Islet precursor cell (in vitro differentiated cells): ENCODE data around the gene KATNAL1.

Source experiments
- DNase-seq: peaks from one replicate; pipeline ENCODE4 v3.0.0-alpha.2; 2018

KATNAL1 gene

DNA sequence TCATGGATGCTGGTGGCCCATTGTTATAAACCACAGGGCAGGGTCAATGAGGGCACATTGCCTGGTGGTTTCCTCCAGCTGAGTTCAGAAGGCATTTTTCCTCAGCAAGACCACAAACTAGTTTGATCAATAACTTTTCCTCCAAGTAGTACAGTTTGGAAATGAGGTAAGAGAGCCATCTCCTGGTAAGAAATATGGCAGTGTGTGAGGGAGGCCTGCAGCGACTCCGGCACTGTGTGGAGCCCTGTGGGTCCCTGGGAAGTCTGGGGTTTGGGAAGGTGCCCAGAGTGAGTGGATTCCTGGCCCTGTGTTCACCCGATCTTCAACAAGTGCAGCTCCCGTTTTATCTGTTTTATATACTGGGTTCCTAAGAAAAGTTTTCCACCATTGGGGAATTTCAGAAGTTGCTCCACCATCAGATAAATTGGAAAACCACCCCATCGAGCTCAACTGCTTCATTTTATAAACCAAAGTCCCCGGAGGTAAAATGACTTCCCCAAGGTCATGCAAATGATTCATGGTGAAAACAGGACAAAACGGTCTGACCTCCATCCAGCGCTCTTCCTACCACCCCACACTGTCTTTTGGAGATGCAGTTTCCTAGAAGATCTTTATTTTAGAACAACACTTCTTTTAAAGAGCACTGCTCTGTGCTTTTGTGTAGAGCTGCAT is 148.4 kb downstream of the KATNAL1 start:
- no peak for DNase-seq

GRCh38 chr13:30157616-30157993 is 149.7 kb downstream of the KATNAL1 start:
- no peak for DNase-seq

DNA sequence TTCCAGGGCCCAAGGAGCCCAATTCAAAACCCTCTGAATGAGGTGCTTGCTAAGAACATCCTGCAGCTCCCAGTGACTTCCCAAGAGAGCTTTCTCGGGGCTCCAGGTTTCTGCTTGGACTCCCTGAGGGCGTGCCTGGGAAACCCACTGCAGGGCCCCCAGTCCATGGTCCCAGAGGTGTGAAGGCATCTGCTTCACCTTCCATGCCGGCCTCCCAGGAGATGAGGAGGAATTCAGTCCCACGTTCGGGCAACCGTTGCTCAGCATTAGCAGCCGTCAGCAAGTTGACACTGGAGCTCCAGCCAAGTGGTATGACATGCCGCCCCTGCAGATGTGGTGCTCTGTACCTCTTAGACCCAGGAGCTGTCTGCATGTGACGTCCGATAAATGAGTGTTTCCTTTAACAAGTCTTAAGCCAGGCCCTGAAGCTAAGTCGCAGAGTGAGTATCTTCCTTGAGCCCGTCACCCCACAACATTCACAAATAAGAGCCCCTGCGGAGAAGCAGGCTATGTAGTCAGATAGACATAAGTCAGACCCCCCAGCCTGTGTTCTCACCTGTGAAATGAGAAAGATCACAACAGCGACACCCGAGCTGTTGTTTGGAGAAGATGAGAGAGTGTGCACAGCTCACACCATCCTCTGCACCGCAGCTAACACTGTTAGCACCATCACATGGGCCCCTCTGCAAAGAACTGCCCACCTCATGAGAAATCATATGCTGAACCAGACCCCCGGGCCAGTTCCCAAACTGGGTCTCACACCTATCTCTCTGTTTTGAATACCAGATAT is 150.3 kb downstream of the KATNAL1 start:
- DNase-seq: no peak

GRCh38 chr13:30156270-30156669 is 151.1 kb downstream of the KATNAL1 start:
- no peak for DNase-seq

- no peak for DNase-seq
Observed at GRCh38 chr13:30154931-30155330, 152.4 kb downstream of the KATNAL1 start.

GRCh38 chr13:30154531-30154930 is 152.8 kb downstream of the KATNAL1 start:
- no peak for DNase-seq

GRCh38 chr13:30153545-30154426 is 153.6 kb downstream of the KATNAL1 start:
- peak; percentile 84 for DNase-seq
